CD4-positive, alpha-beta memory T cell (primary cell): Measurements from ENCODE around the gene SERPINF2. TPM values are rescaled to one million over a fixed set of nuclear protein-coding genes. Genes with fewer than 3 reads are reported as not detected.

Experiments used
- polyA plus RNA-seq, 2 donors: library from polyadenylated mRNA; unstranded; fragments of 300-500 nt; fragmentation: Illumina TruSeq; gene quantifications; one replicate each; pipeline ENCODE4 v1.2.3, GENCODE V29; 2021
- total RNA-seq, 2 experiments: library from RNA; stranded (reverse); gene quantifications; one replicate each; pipeline ENCODE4 v1.2.3, GENCODE V29; 2021

The SERPINF2 gene
- total and polyA plus RNA-seq, 4 experiments from 2014 or later: 0.14 to 1.3 (median 0.19) TPM; not detected in 1

Other genes with a start within 250 kb of the SERPINF2 start
- 10 to 100 TPM; 73.6 to 78.5 TPM for gene INPP5K, start 226.3 kb upstream of the SERPINF2 start, total RNA-seq
- gene INPP5K, start 226.3 kb upstream of the SERPINF2 start, polyA plus RNA-seq: 100 to 1,000 TPM in 1 of 2 donors, 10 to 100 TPM in 1; 81.9 to 123 TPM
- 10 to 100 TPM; 40.8 to 44.2 TPM for gene PITPNA, start 180.1 kb upstream of the SERPINF2 start, total RNA-seq
- 10 to 100 TPM; 22.5 to 46.3 TPM for gene PITPNA, start 180.1 kb upstream of the SERPINF2 start, polyA plus RNA-seq
- gene SLC43A2, start 114.0 kb upstream of the SERPINF2 start, total RNA-seq: 1 to 10 TPM; 1.9 to 3.3 TPM
- gene SLC43A2, start 114.0 kb upstream of the SERPINF2 start, polyA plus RNA-seq: under 1 TPM; 0.56 to 0.70 TPM
- 1 to 10 TPM; 1.6 TPM for gene SCARF1, start 97.1 kb upstream of the SERPINF2 start, total RNA-seq
- under 1 TPM in 1 of 2 donors, not detected in 1; 0.21 TPM for gene SCARF1, start 97.1 kb upstream of the SERPINF2 start, polyA plus RNA-seq
- gene RILP, start 93.0 kb upstream of the SERPINF2 start, total RNA-seq: 1 to 10 TPM; 2.0 to 2.2 TPM
- 1 to 10 TPM; 4.2 to 4.9 TPM for gene RILP, start 93.0 kb upstream of the SERPINF2 start, polyA plus RNA-seq
- gene PRPF8, start 58.0 kb upstream of the SERPINF2 start, total RNA-seq: 100 to 1,000 TPM; 429 to 464 TPM
- gene PRPF8, start 58.0 kb upstream of the SERPINF2 start, polyA plus RNA-seq: 100 to 1,000 TPM in 1 of 2 donors, 10 to 100 TPM in 1; 87.9 to 225 TPM
- gene TLCD2, start 32.5 kb upstream of the SERPINF2 start, total RNA-seq: under 1 TPM; 0.75 to 0.81 TPM
- gene TLCD2, start 32.5 kb upstream of the SERPINF2 start, polyA plus RNA-seq: under 1 TPM in 1 of 2 donors, not detected in 1; 0.24 TPM
- 10 to 100 TPM; 36.3 to 40.3 TPM for gene WDR81, start 18.2 kb upstream of the SERPINF2 start, total RNA-seq
- 10 to 100 TPM in 1 of 2 donors, 1 to 10 TPM in 1; 4.4 to 23.4 TPM for gene WDR81, start 18.2 kb upstream of the SERPINF2 start, polyA plus RNA-seq
- under 1 TPM in 1 of 2 experiments, not detected in 1; 0.47 TPM for gene SERPINF1, start 19.2 kb downstream of the SERPINF2 start, total RNA-seq
- under 1 TPM in 1 of 2 donors, not detected in 1; 0.69 TPM for gene SERPINF1, start 19.2 kb downstream of the SERPINF2 start, polyA plus RNA-seq
- gene SMYD4, start 87.0 kb downstream of the SERPINF2 start, total RNA-seq: 10 to 100 TPM; 31.2 to 31.5 TPM
- gene SMYD4, start 87.0 kb downstream of the SERPINF2 start, polyA plus RNA-seq: 10 to 100 TPM in 1 of 2 donors, 1 to 10 TPM in 1; 3.1 to 20.3 TPM
- 100 to 1,000 TPM; 103 to 119 TPM for gene RPA1, start 87.1 kb downstream of the SERPINF2 start, total RNA-seq
- gene RPA1, start 87.1 kb downstream of the SERPINF2 start, polyA plus RNA-seq: 100 to 1,000 TPM in 1 of 2 donors, 10 to 100 TPM in 1; 95.4 to 112 TPM